ENCODE measurements around the gene PRKAG2.
A peak's percentile ranks its signal among the peaks of the same experiment; 100 is the strongest.

The PRKAG2 gene

GRCh38 chr7:151630358-151630757 is 246.6 kb downstream of the PRKAG2 start:
- Mint-ChIP-seq H3K27me3 (no peaks in the 10 kb centered on the region), H3K4me3 (no peak overlapping the region), H3K36me3 (ENCODE audit: low read depth) (peaks cover 45% of the 10 kb centered on the region), H3K9me3 (no peaks in the 10 kb centered on the region), H3K4me1 (ENCODE audit: low read depth) (peaks cover 37% of the 10 kb centered on the region), H3K27ac (no peak overlapping the region)
- intact Hi-C loops (cut with micrococcal nuclease), result loop anchor here (5.0 to 10.0 kb wide), 3 partner anchors 108 to 247 kb away; partner anchors contain the start of gene PRKAG2

DNA sequence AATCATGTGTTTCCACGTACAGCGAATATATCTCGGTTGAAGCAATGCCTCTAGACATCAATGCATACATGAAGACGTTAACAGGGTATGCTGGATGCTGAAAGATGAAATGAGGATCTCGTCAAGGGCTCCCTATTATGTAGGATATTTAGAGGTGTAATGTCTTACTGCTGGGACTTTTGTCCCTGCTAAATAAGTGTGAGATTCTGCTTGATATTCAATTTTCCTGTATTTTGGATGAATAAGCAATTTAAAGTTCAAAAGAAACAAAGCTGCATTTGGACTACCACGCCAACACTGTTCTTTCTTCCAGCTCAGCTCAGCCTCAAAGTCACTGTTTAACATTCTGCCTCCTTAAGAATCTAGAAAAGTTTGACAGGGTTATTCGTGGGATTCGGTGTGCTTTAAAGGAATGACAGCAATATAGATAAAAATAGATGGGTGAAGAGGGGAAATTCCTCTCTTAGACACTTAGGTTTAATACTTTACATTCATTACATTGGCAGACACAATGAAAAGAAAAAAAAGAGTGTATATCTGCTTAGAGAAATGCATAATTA is 247.1 kb downstream of the PRKAG2 start:
- Mint-ChIP-seq H3K36me3 (ENCODE audit: low read depth) (peaks cover 50% of the 10 kb centered on the region), H3K4me1 (ENCODE audit: low read depth) (peaks cover 43% of the 10 kb centered on the region), H3K27ac (no peak overlapping the region), H3K4me3 (no peak overlapping the region), H3K27me3 (no peaks in the 10 kb centered on the region), H3K9me3 (no peaks in the 10 kb centered on the region)
- intact Hi-C loops (cut with micrococcal nuclease), result loop anchor here (5.0 to 10.0 kb wide), 3 partner anchors 107 to 248 kb away; partner anchors contain the start of gene PRKAG2

DNA sequence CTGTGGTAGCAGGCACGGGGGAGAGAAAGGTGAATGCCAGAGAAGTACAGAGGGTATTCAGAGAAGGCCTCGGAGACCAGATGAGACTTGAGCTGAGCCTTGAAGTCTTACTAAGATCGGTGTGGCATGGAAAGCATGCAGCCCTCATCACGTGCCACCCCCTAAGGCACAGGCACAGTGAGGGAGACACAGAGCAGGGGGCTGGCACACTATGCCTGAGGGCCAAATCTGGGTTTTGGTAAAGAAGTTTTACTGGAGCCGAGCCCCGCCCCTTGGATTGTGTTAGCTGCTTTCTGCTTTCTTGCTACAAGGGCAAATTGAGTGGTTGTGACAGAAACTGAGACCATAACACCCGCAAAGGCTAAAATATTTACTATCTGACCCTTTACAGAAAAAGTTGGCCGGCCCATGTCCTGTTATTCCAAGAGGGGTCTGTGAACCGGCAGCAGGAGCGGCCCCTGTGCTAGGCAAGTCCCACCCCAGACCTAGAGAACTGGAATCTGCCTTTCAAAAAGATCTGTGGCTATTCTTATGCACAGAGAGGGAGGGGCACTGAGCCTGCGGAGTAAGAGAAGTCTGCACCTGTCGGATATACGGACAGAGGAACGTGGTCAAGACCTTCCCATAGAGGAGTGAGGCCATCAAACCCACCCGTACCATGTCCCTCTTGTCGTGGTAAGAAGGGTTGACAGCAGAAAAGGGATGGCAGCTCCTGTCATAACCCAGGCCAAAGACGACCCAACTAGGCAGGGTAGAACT is 247.9 kb downstream of the PRKAG2 start:
- H3K9me3 Mint-ChIP-seq, result no peaks in the 10 kb centered on the region
- H3K36me3 Mint-ChIP-seq (ENCODE audit: low read depth), result peaks cover 57% of the 10 kb centered on the region
- intact Hi-C loops (cut with micrococcal nuclease), result no loop called here
- no peak overlapping the region for H3K27ac Mint-ChIP-seq
- H3K4me1 Mint-ChIP-seq (ENCODE audit: low read depth), result peaks cover 51% of the 10 kb centered on the region
- H3K27me3 Mint-ChIP-seq, result no peaks in the 10 kb centered on the region
- H3K4me3 Mint-ChIP-seq, result no peak overlapping the region

GRCh38 chr7:151626422-151627115 is 250.3 kb downstream of the PRKAG2 start:
- Mint-ChIP-seq H3K27me3 (no peaks in the 10 kb centered on the region), H3K36me3 (ENCODE audit: low read depth) (peaks cover 71% of the 10 kb centered on the region), H3K4me1 (ENCODE audit: low read depth) (peaks cover 52% of the 10 kb centered on the region), H3K9me3 (no peaks in the 10 kb centered on the region), H3K4me3 (no peak overlapping the region), H3K27ac (no peak overlapping the region)
- intact Hi-C loops (cut with micrococcal nuclease), result no loop called here

- H3K36me3 Mint-ChIP-seq (ENCODE audit: low read depth), result peaks cover 78% of the 10 kb centered on the region
- no peaks in the 10 kb centered on the region for H3K27me3 Mint-ChIP-seq
- no peaks in the 10 kb centered on the region for H3K9me3 Mint-ChIP-seq
- intact Hi-C loops (cut with micrococcal nuclease), result no loop called here
- peak overlapping the region; percentile 30 for H3K27ac Mint-ChIP-seq
- peaks cover 42% of the 10 kb centered on the region for H3K4me1 Mint-ChIP-seq (ENCODE audit: low read depth)
- no peak overlapping the region for H3K4me3 Mint-ChIP-seq
Measured at GRCh38 chr7:151625606-151626005, 251.3 kb downstream of the PRKAG2 start.

GRCh38 chr7:151624246-151624928 is 252.5 kb downstream of the PRKAG2 start:
- Mint-ChIP-seq H3K4me3 (peak overlapping the region; percentile 32), H3K27ac (peak overlapping the region; percentile 30), H3K9me3 (no peaks in the 10 kb centered on the region), H3K27me3 (no peaks in the 10 kb centered on the region), H3K4me1 (ENCODE audit: low read depth) (peaks cover 41% of the 10 kb centered on the region), H3K36me3 (ENCODE audit: low read depth) (peaks cover 89% of the 10 kb centered on the region)
- intact Hi-C loops (cut with micrococcal nuclease), result no loop called here

- no peak overlapping the region for H3K4me3 Mint-ChIP-seq
- H3K4me1 Mint-ChIP-seq (ENCODE audit: low read depth), result peaks cover 38% of the 10 kb centered on the region
- intact Hi-C loops (cut with micrococcal nuclease), result no loop called here
- H3K36me3 Mint-ChIP-seq (ENCODE audit: low read depth), result peaks cover 89% of the 10 kb centered on the region
- H3K9me3 Mint-ChIP-seq, result no peaks in the 10 kb centered on the region
- H3K27ac Mint-ChIP-seq, result no peak overlapping the region
- H3K27me3 Mint-ChIP-seq, result no peaks in the 10 kb centered on the region
Measured at GRCh38 chr7:151623766-151624165, 253.1 kb downstream of the PRKAG2 start.

GRCh38 chr7:151621961-151622360 is 255.0 kb downstream of the PRKAG2 start:
- Mint-ChIP-seq H3K27me3 (no peaks in the 10 kb centered on the region), H3K36me3 (ENCODE audit: low read depth) (peaks cover 85% of the 10 kb centered on the region), H3K4me1 (ENCODE audit: low read depth) (peaks cover 35% of the 10 kb centered on the region), H3K4me3 (no peak overlapping the region), H3K9me3 (no peaks in the 10 kb centered on the region), H3K27ac (no peak overlapping the region)
- intact Hi-C loops (cut with micrococcal nuclease), result no loop called here

- H3K36me3 Mint-ChIP-seq (ENCODE audit: low read depth), result peaks cover 84% of the 10 kb centered on the region
- no peak overlapping the region for H3K4me3 Mint-ChIP-seq
- no peaks in the 10 kb centered on the region for H3K27me3 Mint-ChIP-seq
- intact Hi-C loops (cut with micrococcal nuclease), result no loop called here
- H3K27ac Mint-ChIP-seq, result no peak overlapping the region
- no peaks in the 10 kb centered on the region for H3K9me3 Mint-ChIP-seq
- peaks cover 17% of the 10 kb centered on the region for H3K4me1 Mint-ChIP-seq (ENCODE audit: low read depth)
Measured at GRCh38 chr7:151616443-151617213, 260.3 kb downstream of the PRKAG2 start.

- no peaks in the 10 kb centered on the region for H3K27me3 Mint-ChIP-seq
- H3K36me3 Mint-ChIP-seq (ENCODE audit: low read depth), result peaks cover 81% of the 10 kb centered on the region
- H3K4me1 Mint-ChIP-seq (ENCODE audit: low read depth), result peaks cover 25% of the 10 kb centered on the region
- no peaks in the 10 kb centered on the region for H3K9me3 Mint-ChIP-seq
- intact Hi-C loops (cut with micrococcal nuclease), result no loop called here
- H3K4me3 Mint-ChIP-seq, result no peak overlapping the region
- H3K27ac Mint-ChIP-seq, result no peak overlapping the region
Measured at GRCh38 chr7:151615784-151616183, 261.1 kb downstream of the PRKAG2 start.

GRCh38 chr7:151615058-151615457 is 261.9 kb downstream of the PRKAG2 start:
- intact Hi-C loops (cut with micrococcal nuclease), result no loop called here

GRCh38 chr7:151614019-151614418 is 262.9 kb downstream of the PRKAG2 start:
- Mint-ChIP-seq H3K4me3 (no peak overlapping the region), H3K9me3 (no peaks in the 10 kb centered on the region), H3K27me3 (no peaks in the 10 kb centered on the region), H3K4me1 (ENCODE audit: low read depth) (peaks cover 36% of the 10 kb centered on the region), H3K27ac (no peak overlapping the region), H3K36me3 (ENCODE audit: low read depth) (peaks cover 75% of the 10 kb centered on the region)
- intact Hi-C loops (cut with micrococcal nuclease), result no loop called here

More at GRCh38 chr7:151615058-151615457, 261.9 kb downstream of the PRKAG2 start:
- no peaks in the 10 kb centered on the region for H3K27me3 Mint-ChIP-seq
- H3K4me3 Mint-ChIP-seq, result no peak overlapping the region
- no peaks in the 10 kb centered on the region for H3K9me3 Mint-ChIP-seq
- H3K4me1 Mint-ChIP-seq (ENCODE audit: low read depth), result peaks cover 28% of the 10 kb centered on the region
- peaks cover 78% of the 10 kb centered on the region for H3K36me3 Mint-ChIP-seq (ENCODE audit: low read depth)
- no peak overlapping the region for H3K27ac Mint-ChIP-seq

DNA sequence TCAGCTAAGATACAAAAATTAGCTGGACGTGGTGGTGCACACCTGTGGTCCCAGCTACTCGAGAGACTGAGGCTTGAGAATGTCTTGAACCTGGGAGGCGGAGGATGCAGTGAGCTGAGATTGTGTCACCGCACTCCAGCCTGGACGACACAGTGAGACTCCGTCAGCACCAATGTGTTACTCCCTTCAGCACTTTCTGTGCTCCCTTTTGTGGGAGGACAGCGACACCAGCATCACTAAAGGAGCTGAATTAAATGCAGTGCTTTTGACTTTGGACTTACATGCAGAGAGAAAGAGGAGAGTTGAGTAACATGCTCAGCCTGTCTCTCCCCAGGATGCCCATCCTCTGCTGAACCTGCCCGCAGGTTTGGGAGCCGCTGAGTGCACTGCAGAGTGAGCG is 265.0 kb downstream of the PRKAG2 start:
- intact Hi-C loops (cut with micrococcal nuclease), result no loop called here
- no peaks in the 10 kb centered on the region for H3K27me3 Mint-ChIP-seq
- H3K27ac Mint-ChIP-seq, result no peak overlapping the region

More for the DNA sequence above, 265.0 kb downstream of the PRKAG2 start:
- H3K4me1 Mint-ChIP-seq (ENCODE audit: low read depth), result peaks cover 50% of the 10 kb centered on the region
- H3K36me3 Mint-ChIP-seq (ENCODE audit: low read depth), result peaks cover 60% of the 10 kb centered on the region
- no peaks in the 10 kb centered on the region for H3K9me3 Mint-ChIP-seq
- no peak overlapping the region for H3K4me3 Mint-ChIP-seq

All from dendritic cell treated with granulocyte-macrophage colony-stimulating factor and Interleukin-4, amounts not matched to agents 40 ng/mL and 50 ng/mL, for 4 days (primary cell).